Endodermal cell (in vitro differentiated cells): ENCODE results near the gene MFNG. TPM values are rescaled to one million over a fixed set of nuclear protein-coding genes. Genes with fewer than 3 reads are reported as not detected.

Experiments
- DNase-seq: peaks from one replicate; pipeline ENCODE4 v3.0.0-alpha.2; 2017
- H3K27ac ChIP-seq: 2 replicates; pipeline ENCODE4 v1.5.1; 2013; ENCODE audit warnings: mild to moderate bottlenecking, low read depth, low read length, moderate library complexity
- H3K27me3 ChIP-seq: 2 replicates; pipeline ENCODE4 v1.6.1; 2013; ENCODE audit warnings: mild to moderate bottlenecking, low read length, moderate library complexity; ENCODE audit not compliant: insufficient read depth, control insufficient read depth, poor library complexity, severe bottlenecking
- H3K36me3 ChIP-seq: 2 replicates; pipeline ENCODE4 v1.7.0; 2013; ENCODE audit warnings: mild to moderate bottlenecking, low read length, moderate library complexity; ENCODE audit not compliant: control insufficient read depth, insufficient read depth
- H3K4me1 ChIP-seq: one replicate; pipeline ENCODE4 v1.7.0; 2013; ENCODE audit warnings: low read length; ENCODE audit not compliant: control insufficient read depth, insufficient read depth
- H3K4me3 ChIP-seq: 2 replicates; pipeline ENCODE4 v1.5.1; 2013; ENCODE audit warnings: mild to moderate bottlenecking, low read length, moderate library complexity
- H3K9ac ChIP-seq: 2 replicates; pipeline ENCODE4 v1.6.1; 2013; ENCODE audit warnings: mild to moderate bottlenecking, low read length, moderate library complexity; ENCODE audit not compliant: poor library complexity, severe bottlenecking; ENCODE audit errors: extremely low read depth
- H3K9me3 ChIP-seq: 2 replicates; pipeline ENCODE4 v1.6.1; 2013; ENCODE audit warnings: mild to moderate bottlenecking, low read length, moderate library complexity; ENCODE audit not compliant: control insufficient read depth
- H3K27ac Mint-ChIP-seq: 2 replicates; pipeline ENCODE4 v1.8.0; 2020; ENCODE audit warnings: mixed read lengths
- H3K27me3 Mint-ChIP-seq: 2 replicates; pipeline ENCODE4 v1.8.0; 2021; ENCODE audit warnings: mild to moderate bottlenecking, mixed read lengths; ENCODE audit not compliant: insufficient read depth
- H3K36me3 Mint-ChIP-seq: 2 replicates; pipeline ENCODE4 v1.8.0; 2020; ENCODE audit warnings: low read depth, mixed read lengths
- H3K4me1 Mint-ChIP-seq: 2 replicates; pipeline ENCODE4 v1.8.0; 2020; ENCODE audit warnings: mixed read lengths
- H3K4me3 Mint-ChIP-seq: 2 replicates; pipeline ENCODE4 v1.8.0; 2020; ENCODE audit warnings: mild to moderate bottlenecking, moderate library complexity, mixed read lengths
- H3K9me3 Mint-ChIP-seq: 2 replicates; pipeline ENCODE4 v1.8.0; 2020; ENCODE audit warnings: mild to moderate bottlenecking, mixed read lengths
- WGBS, 2 experiments: methylation state at CpG; one replicate each; pipeline versions ENCODE4 v1.1.5 to v1.1.7; 2013; ENCODE audit warnings: missing lambda C conversion rate in 2 of 2, mixed read lengths in 1 of 2; ENCODE audit not compliant: insufficient coverage in 1 of 2, insufficient read length in 1 of 2; 5-methylcytosine and 5-hydroxymethylcytosine counted together
- total RNA-seq, 2 donors: library from RNA; stranded (reverse); fragmentation: NEBNext Ultra II Directional in 1 of 2; extraction: Animal tissue kit (Norgen Biotek cat#: 25700) in 1 of 2; gene quantifications; 2 replicates in 1 of 2; 3 replicates in 1 of 2; pipeline ENCODE4 v1.2.1, GENCODE V29; 2021
- TF ChIP-seq, protein P1 (sequence below): fragments of 200-600 bp; sonication (generic); conservative IDR thresholded peaks from 2 replicates; pipeline ENCODE4 v1.5.0; 2021; ENCODE audit warnings: antibody characterized with exemption, mild to moderate bottlenecking

The MFNG gene
- total RNA-seq, 2 donors from 2014 or later = 1.9 to 6.6 TPM

DNA sequence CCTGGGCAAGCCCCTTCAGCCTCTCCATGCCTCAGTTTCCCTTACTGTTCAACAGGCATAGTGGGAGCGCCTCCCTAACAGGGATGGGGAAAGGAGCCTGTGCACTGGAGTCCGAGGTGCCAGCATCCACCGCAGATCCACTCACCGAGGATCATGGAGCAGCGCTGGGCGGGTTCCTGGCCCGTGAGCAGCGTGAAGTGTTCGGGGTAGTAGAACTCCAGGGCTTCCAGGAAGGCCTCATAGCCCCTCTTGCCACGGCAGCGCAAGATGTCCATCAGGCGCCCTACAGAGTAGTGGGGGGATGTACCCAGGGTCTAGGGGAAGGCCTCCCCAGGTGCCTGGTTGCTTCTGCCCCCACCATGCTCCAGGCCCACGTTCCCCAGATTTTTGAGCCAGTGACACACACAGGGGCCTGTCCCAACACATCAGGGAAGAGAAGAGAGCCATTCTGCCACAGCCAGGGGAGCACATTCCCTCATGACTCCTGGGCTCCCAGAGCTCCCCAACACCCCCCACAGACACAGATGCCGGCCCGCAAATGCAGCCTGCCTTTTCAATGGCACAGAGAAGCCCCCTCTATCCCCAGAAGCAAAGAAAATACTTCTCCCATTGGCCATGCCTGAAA, 31.8 kb upstream of the MFNG start:
- Mint-ChIP-seq H3K9me3 (peaks cover 3% of the 10 kb centered on the region), H3K27ac (no peak overlapping the region), H3K4me3 (peak overlapping the region; percentile 57), H3K27me3 (peaks cover 28% of the 10 kb centered on the region), H3K4me1 (peaks cover 6% of the 10 kb centered on the region), H3K36me3 (peaks cover 23% of the 10 kb centered on the region)
- no peaks in the 10 kb centered on the region for H3K36me3 ChIP-seq
- H3K4me1 ChIP-seq = no peaks in the 10 kb centered on the region
- no peak overlapping the region for H3K27ac ChIP-seq
- WGBS, 2 experiments = 93 to 95% methylated on average over 13 to 15 of the region's 15 CpGs
- H3K9me3 ChIP-seq = no peaks in the 10 kb centered on the region
- peak overlapping the region; percentile 77 for H3K4me3 ChIP-seq
- no peak for DNase-seq
- no peak overlapping the region for H3K9ac ChIP-seq
- TF ChIP-seq, protein P1, sequence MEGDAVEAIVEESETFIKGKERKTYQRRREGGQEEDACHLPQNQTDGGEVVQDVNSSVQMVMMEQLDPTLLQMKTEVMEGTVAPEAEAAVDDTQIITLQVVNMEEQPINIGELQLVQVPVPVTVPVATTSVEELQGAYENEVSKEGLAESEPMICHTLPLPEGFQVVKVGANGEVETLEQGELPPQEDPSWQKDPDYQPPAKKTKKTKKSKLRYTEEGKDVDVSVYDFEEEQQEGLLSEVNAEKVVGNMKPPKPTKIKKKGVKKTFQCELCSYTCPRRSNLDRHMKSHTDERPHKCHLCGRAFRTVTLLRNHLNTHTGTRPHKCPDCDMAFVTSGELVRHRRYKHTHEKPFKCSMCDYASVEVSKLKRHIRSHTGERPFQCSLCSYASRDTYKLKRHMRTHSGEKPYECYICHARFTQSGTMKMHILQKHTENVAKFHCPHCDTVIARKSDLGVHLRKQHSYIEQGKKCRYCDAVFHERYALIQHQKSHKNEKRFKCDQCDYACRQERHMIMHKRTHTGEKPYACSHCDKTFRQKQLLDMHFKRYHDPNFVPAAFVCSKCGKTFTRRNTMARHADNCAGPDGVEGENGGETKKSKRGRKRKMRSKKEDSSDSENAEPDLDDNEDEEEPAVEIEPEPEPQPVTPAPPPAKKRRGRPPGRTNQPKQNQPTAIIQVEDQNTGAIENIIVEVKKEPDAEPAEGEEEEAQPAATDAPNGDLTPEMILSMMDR = no peak
- peaks cover 34% of the 10 kb centered on the region for H3K27me3 ChIP-seq

DNA sequence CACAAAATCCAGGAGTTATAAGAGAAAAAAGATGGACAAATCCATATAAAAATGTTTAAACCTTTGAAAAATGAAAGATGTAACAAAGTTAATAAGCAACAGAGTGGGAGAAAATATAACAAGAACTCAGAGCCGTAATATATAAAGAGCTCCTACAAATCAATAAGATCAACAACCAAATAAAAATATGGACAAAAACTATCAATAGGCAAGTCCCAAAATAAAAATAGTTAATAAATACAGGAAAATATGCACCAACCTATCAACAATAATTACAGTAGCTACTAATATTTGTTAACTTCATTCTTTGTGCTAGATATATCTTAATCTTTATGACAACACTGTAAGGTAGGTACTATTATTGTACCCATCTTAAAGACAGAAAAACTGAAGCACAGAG, 30.3 kb upstream of the MFNG start:
- Mint-ChIP-seq H3K36me3 (peaks cover 26% of the 10 kb centered on the region), H3K4me3 (no peak overlapping the region), H3K4me1 (peaks cover 9% of the 10 kb centered on the region), H3K27me3 (peaks cover 24% of the 10 kb centered on the region), H3K27ac (no peak overlapping the region), H3K9me3 (peaks cover 3% of the 10 kb centered on the region)
- Histone ChIP-seq H3K4me3 (no peak overlapping the region), H3K36me3 (no peaks in the 10 kb centered on the region), H3K4me1 (no peaks in the 10 kb centered on the region), H3K9me3 (no peaks in the 10 kb centered on the region), H3K27me3 (peaks cover 30% of the 10 kb centered on the region), H3K9ac (no peak overlapping the region), H3K27ac (no peak overlapping the region)
- no peak for DNase-seq
- TF ChIP-seq, protein P1 = no peak
- WGBS, 2 experiments = 100% methylated on average over 1 of the region's 1 CpG; no CpG with 5 or more reads in 1 of the 2 experiments

DNA sequence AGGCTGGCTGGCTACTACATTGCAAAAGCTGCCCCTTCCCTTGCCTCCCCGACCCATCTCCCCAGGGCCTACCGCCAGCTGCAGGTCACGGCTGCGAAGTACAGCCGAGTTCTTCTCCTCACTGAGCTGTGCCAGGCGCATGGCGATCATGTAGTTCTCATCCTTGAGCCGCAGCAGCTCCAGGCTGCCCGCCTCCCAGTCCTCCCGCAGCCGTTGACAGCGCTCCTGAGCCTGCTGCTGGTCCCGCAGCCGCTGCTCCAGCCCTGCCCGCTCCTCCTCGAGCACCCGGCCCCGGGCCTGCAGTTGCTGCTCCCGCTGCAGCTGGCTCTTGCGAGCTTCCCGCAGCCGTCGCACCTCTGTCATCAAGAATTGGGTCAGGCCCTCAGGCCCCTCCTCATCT, 29.7 kb upstream of the MFNG start:
- no peak overlapping the region for H3K4me3 Mint-ChIP-seq

More for the DNA sequence above, 29.7 kb upstream of the MFNG start:
- H3K4me1 Mint-ChIP-seq = peaks cover 9% of the 10 kb centered on the region
- TF ChIP-seq, protein P1 = no peak
- no peaks in the 10 kb centered on the region for H3K4me1 ChIP-seq
- no peak overlapping the region for H3K27ac ChIP-seq
- H3K36me3 Mint-ChIP-seq = peaks cover 26% of the 10 kb centered on the region
- no peaks in the 10 kb centered on the region for H3K36me3 ChIP-seq
- no peaks in the 10 kb centered on the region for H3K9me3 ChIP-seq
- 94 to 98% methylated on average over 23 of the region's 23 CpGs for WGBS, 2 experiments
- DNase-seq = no peak
- H3K27ac Mint-ChIP-seq = no peak overlapping the region
- H3K9ac ChIP-seq = no peak overlapping the region
- peaks cover 25% of the 10 kb centered on the region for H3K27me3 ChIP-seq
- H3K27me3 Mint-ChIP-seq = peaks cover 18% of the 10 kb centered on the region
- H3K4me3 ChIP-seq = no peak overlapping the region
- peaks cover 3% of the 10 kb centered on the region for H3K9me3 Mint-ChIP-seq
